ENCODE measurements around the gene HERC4. TPM values are rescaled to one million over a fixed set of nuclear protein-coding genes. Genes with fewer than 3 reads are reported as not detected.
A peak's percentile ranks its signal among the peaks of the same experiment; 100 is the strongest.
"Not testable (repeated sequence)": the region's sequence is repeated elsewhere in the genome, so short reads cannot be mapped to it uniquely, and the experiment has no call there.

HERC4 gene
- total RNA-seq, 1 donor from 2014 or later: 41.6 TPM

- Mint-ChIP-seq H3K4me1 (ENCODE audit: low read depth) (no peaks in the 10 kb centered on the region), H3K36me3 (ENCODE audit: low read depth) (peaks cover 38% of the 10 kb centered on the region), H3K27me3 (ENCODE audit: low read depth) (no peaks in the 10 kb centered on the region), H3K4me3 (ENCODE audit: unreplicated experiment) (no peak overlapping the region), H3K9me3 (ENCODE audit: low read depth) (peaks cover 7% of the 10 kb centered on the region), H3K27ac (ENCODE audit: unreplicated experiment) (no peak overlapping the region)
- DNase-seq (ENCODE audit: low spot score): no peak
- no peak for TF ChIP-seq CTCF (IDR thresholded peaks at IDR 0.05)
Measured at GRCh38 chr10:67975871-67976270, 99.2 kb downstream of the HERC4 start.

GRCh38 chr10:67971311-67971710 lies 103.8 kb downstream of the HERC4 start:
- TF ChIP-seq CTCF (IDR thresholded peaks at IDR 0.05): no peak
- no peak overlapping the region for H3K4me3 Mint-ChIP-seq (ENCODE audit: unreplicated experiment)
- no peak for DNase-seq (ENCODE audit: low spot score)
- H3K27ac Mint-ChIP-seq (ENCODE audit: unreplicated experiment): no peak overlapping the region
- H3K4me1 Mint-ChIP-seq (ENCODE audit: low read depth): peaks cover 4% of the 10 kb centered on the region
- H3K9me3 Mint-ChIP-seq (ENCODE audit: low read depth): peaks cover 16% of the 10 kb centered on the region
- H3K27me3 Mint-ChIP-seq (ENCODE audit: low read depth): no peaks in the 10 kb centered on the region
- peaks cover 35% of the 10 kb centered on the region for H3K36me3 Mint-ChIP-seq (ENCODE audit: low read depth)

GRCh38 chr10:67969875-67970274 lies 105.2 kb downstream of the HERC4 start:
- Mint-ChIP-seq H3K4me3 (ENCODE audit: unreplicated experiment) (no peak overlapping the region), H3K36me3 (ENCODE audit: low read depth) (peaks cover 42% of the 10 kb centered on the region), H3K9me3 (ENCODE audit: low read depth) (peaks cover 16% of the 10 kb centered on the region), H3K4me1 (ENCODE audit: low read depth) (peaks cover 4% of the 10 kb centered on the region), H3K27ac (ENCODE audit: unreplicated experiment) (peak overlapping the region; percentile 63), H3K27me3 (ENCODE audit: low read depth) (no peaks in the 10 kb centered on the region)
- no peak for DNase-seq (ENCODE audit: low spot score)
- no peak for TF ChIP-seq CTCF (IDR thresholded peaks at IDR 0.05)

GRCh38 chr10:67966035-67966434 lies 109.0 kb downstream of the HERC4 start:
- H3K36me3 Mint-ChIP-seq (ENCODE audit: low read depth): peaks cover 31% of the 10 kb centered on the region
- H3K27me3 Mint-ChIP-seq (ENCODE audit: low read depth); H3K9me3 Mint-ChIP-seq (ENCODE audit: low read depth): not testable (repeated sequence)

GRCh38 chr10:67965456-67965855 lies 109.6 kb downstream of the HERC4 start:
- Mint-ChIP-seq H3K36me3 (ENCODE audit: low read depth) (peaks cover 31% of the 10 kb centered on the region), H3K27ac (ENCODE audit: unreplicated experiment) (no peak overlapping the region)

More at GRCh38 chr10:67966035-67966434, 109.0 kb downstream of the HERC4 start:
- not testable (repeated sequence) for H3K4me3 Mint-ChIP-seq (ENCODE audit: unreplicated experiment); H3K4me1 Mint-ChIP-seq (ENCODE audit: low read depth); H3K27ac Mint-ChIP-seq (ENCODE audit: unreplicated experiment); DNase-seq (ENCODE audit: low spot score)

More at GRCh38 chr10:67965456-67965855, 109.6 kb downstream of the HERC4 start:
- Mint-ChIP-seq H3K4me3 (ENCODE audit: unreplicated experiment) (no peak overlapping the region), H3K27me3 (ENCODE audit: low read depth) (no peaks in the 10 kb centered on the region), H3K4me1 (ENCODE audit: low read depth) (peaks cover 4% of the 10 kb centered on the region), H3K9me3 (ENCODE audit: low read depth) (peaks cover 5% of the 10 kb centered on the region)
- TF ChIP-seq CTCF (IDR thresholded peaks at IDR 0.05): no peak
- no peak for DNase-seq (ENCODE audit: low spot score)

All from chondrocyte (in vitro differentiated cells).